Upper lobe of left lung (tissue), 4 donors: Measurements from ENCODE around the gene SPTBN1.

Source experiments
- CTCF ChIP-seq, 6 experiments: fragments of 450-650 bp in 4 of 6; fragments of 200-600 bp in 2 of 6; sonication (generic) in 2 of 6; IDR thresholded peaks; one replicate each; pipeline ENCODE4 v1.5.1; 2016 to 2019; ENCODE audit warnings: antibody characterized with exemption in 6 of 6
- EP300 ChIP-seq, 4 donors: sonication (generic); formaldehyde crosslinking; IDR thresholded peaks; one replicate each; pipeline ENCODE4 v1.5.1; 2017; ENCODE audit warnings: antibody characterized with exemption in 4 of 4, control low read depth in 2 of 4
- POLR2AphosphoS5 ChIP-seq, 2 donors: sonication (generic); formaldehyde crosslinking; IDR thresholded peaks; one replicate each; pipeline ENCODE4 v1.5.1; 2017; ENCODE audit warnings: antibody characterized with exemption in 2 of 2

- TF ChIP-seq EP300 (IDR thresholded peaks at IDR 0.05): no peak
- no peak for TF ChIP-seq POLR2AphosphoS5 (IDR thresholded peaks at IDR 0.05)
- TF ChIP-seq CTCF (IDR thresholded peaks at IDR 0.05): no peak
These were observed 214.9 kb downstream of the SPTBN1 start for GRCh38 chr2:54671010-54671409.
